Mesenchymal stem cell (in vitro differentiated cells and primary cell): Measurements from ENCODE around the gene LIMCH1.

Source experiments
- DNase-seq: peaks from one replicate; pipeline ENCODE4 v3.0.0-alpha.2; 2013
- H2AFZ ChIP-seq: one replicate; pipeline ENCODE4 v1.6.1; 2013; ENCODE audit warnings: low read depth, mild to moderate bottlenecking, control low read depth, inconsistent platforms, low read length, moderate library complexity
- H2AK5ac ChIP-seq: 2 replicates; pipeline ENCODE4 v1.6.1; 2013; ENCODE audit warnings: low read length, moderate library complexity, mild to moderate bottlenecking, inconsistent platforms; ENCODE audit not compliant: severe bottlenecking
- H2BK120ac ChIP-seq: one replicate; pipeline ENCODE4 v1.6.1; 2013; ENCODE audit warnings: low read depth, mild to moderate bottlenecking, inconsistent platforms, low read length, moderate library complexity
- H2BK12ac ChIP-seq, 2 experiments: one replicate each; pipeline ENCODE4 v1.6.1; 2013; ENCODE audit warnings: inconsistent platforms in 2 of 2, low read length in 2 of 2, mild to moderate bottlenecking in 2 of 2, moderate library complexity in 2 of 2, control low read depth in 1 of 2
- H2BK15ac ChIP-seq: one replicate; pipeline ENCODE4 v1.6.1; 2013; ENCODE audit warnings: mild to moderate bottlenecking, low read depth, inconsistent platforms; ENCODE audit not compliant: poor library complexity, severe bottlenecking
- H2BK5ac ChIP-seq: 2 replicates; pipeline ENCODE4 v1.6.1; 2013; ENCODE audit warnings: low read depth, mild to moderate bottlenecking, low read length, control low read depth, inconsistent platforms; ENCODE audit not compliant: poor library complexity, severe bottlenecking
- H3K14ac ChIP-seq, 2 experiments: one replicate each; pipeline ENCODE4 v1.6.1; 2013; ENCODE audit warnings: inconsistent platforms in 2 of 2, low read length in 2 of 2, control low read depth in 1 of 2, mild to moderate bottlenecking in 1 of 2, moderate library complexity in 1 of 2
- H3K18ac ChIP-seq, 2 experiments: one replicate each; pipeline ENCODE4 v1.6.1; 2013; ENCODE audit warnings: inconsistent platforms in 2 of 2, low read length in 2 of 2, control low read depth in 1 of 2, low read depth in 1 of 2, mild to moderate bottlenecking in 1 of 2
- H3K23ac ChIP-seq, 2 experiments: one replicate each; pipeline ENCODE4 v1.6.1; 2013; ENCODE audit warnings: inconsistent platforms in 2 of 2, low read length in 2 of 2, mild to moderate bottlenecking in 2 of 2, moderate library complexity in 2 of 2, control low read depth in 1 of 2
- H3K27ac ChIP-seq: 2 replicates; pipeline ENCODE4 v1.5.1; 2013; ENCODE audit warnings: mild to moderate bottlenecking, moderate library complexity, low read length, control low read depth, inconsistent platforms; ENCODE audit not compliant: poor library complexity, severe bottlenecking
- H3K27me3 ChIP-seq, 2 experiments: 2 replicates each; pipeline versions ENCODE4 v1.6.1 to v1.7.0; 2013; ENCODE audit warnings: low read length in 2 of 2, mild to moderate bottlenecking in 2 of 2, moderate library complexity in 2 of 2, control low read depth in 1 of 2, inconsistent platforms in 1 of 2; ENCODE audit not compliant: control insufficient read depth in 1 of 2, insufficient read depth in 1 of 2
- H3K36me3 ChIP-seq, 2 experiments: 2 replicates each; pipeline versions ENCODE4 v1.6.1 to v1.7.0; 2013; ENCODE audit warnings: low read length in 2 of 2, control low read depth in 1 of 2, inconsistent platforms in 1 of 2, low read depth in 1 of 2, mild to moderate bottlenecking in 1 of 2; ENCODE audit not compliant: insufficient read depth in 2 of 2, control insufficient read depth in 1 of 2
- H3K4ac ChIP-seq, 2 experiments: one replicate each; pipeline ENCODE4 v1.6.1; 2013; ENCODE audit warnings: inconsistent platforms in 2 of 2, low read length in 2 of 2, mild to moderate bottlenecking in 2 of 2, moderate library complexity in 2 of 2, control low read depth in 1 of 2, low read depth in 1 of 2
- H3K4me1 ChIP-seq: 2 replicates; pipeline ENCODE4 v1.6.1; 2013; ENCODE audit warnings: low read depth, low read length, control low read depth; ENCODE audit not compliant: control insufficient read depth, insufficient read depth
- H3K4me2 ChIP-seq: 2 replicates; pipeline ENCODE4 v1.6.1; 2013; ENCODE audit warnings: low read length, mild to moderate bottlenecking, inconsistent platforms; ENCODE audit not compliant: poor library complexity, severe bottlenecking
- H3K4me3 ChIP-seq, 2 experiments: 2 replicates each; pipeline versions ENCODE4 v1.5.1 to v1.7.0; 2013; ENCODE audit warnings: low read length in 2 of 2, mild to moderate bottlenecking in 2 of 2, control low read depth in 1 of 2, low read depth in 1 of 2; ENCODE audit not compliant: insufficient read depth in 1 of 2
- H3K79me1 ChIP-seq: replicated peaks from 2 replicates; pipeline ENCODE4 v1.6.1; 2013; ENCODE audit warnings: mild to moderate bottlenecking, control low read depth, low read length, inconsistent platforms; ENCODE audit not compliant: poor library complexity, severe bottlenecking
- H3K9ac ChIP-seq: 2 replicates; pipeline ENCODE4 v1.7.0; 2013; ENCODE audit warnings: mild to moderate bottlenecking, low read length, moderate library complexity
- H3K9me3 ChIP-seq: 2 replicates; pipeline ENCODE4 v1.7.0; 2013; ENCODE audit warnings: mild to moderate bottlenecking, low read length; ENCODE audit not compliant: control insufficient read depth
- H4K8ac ChIP-seq: one replicate; pipeline ENCODE4 v1.6.1; 2013; ENCODE audit warnings: inconsistent platforms, mild to moderate bottlenecking, low read length, moderate library complexity
- H4K91ac ChIP-seq: one replicate; pipeline ENCODE4 v1.6.1; 2013; ENCODE audit warnings: mild to moderate bottlenecking, low read length, inconsistent platforms
- WGBS: methylation state at CpG from one replicate; pipeline ENCODE4 v1.1.7; 2013; ENCODE audit warnings: mixed read lengths; 5-methylcytosine and 5-hydroxymethylcytosine counted together

The LIMCH1 gene

DNA sequence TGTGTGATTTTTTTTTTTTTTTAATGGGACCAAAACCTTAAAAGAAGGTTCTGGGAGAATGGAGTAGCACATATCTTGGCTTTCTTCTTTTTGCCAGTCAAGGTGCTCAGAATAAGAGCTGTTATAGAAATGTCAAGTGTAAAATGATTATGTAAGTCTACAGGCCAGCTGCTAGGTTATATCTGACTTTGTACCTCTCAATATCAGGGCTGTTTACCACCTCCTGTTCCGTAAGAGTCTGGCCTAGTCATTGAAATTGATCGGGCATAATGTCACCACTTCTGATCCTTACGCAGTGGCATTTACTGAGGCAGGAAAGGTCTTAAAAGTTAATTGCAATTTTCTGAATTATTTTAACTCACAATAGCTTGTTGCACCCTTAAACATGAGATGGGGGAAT is 41.1 kb downstream of the LIMCH1 start:
- no peak overlapping the region for H2AFZ ChIP-seq
- no peak overlapping the region for H2BK15ac ChIP-seq
- no peak overlapping the region for H3K18ac ChIP-seq
- H3K14ac ChIP-seq = no peak overlapping the region
- no peaks in the 10 kb centered on the region for H3K4me1 ChIP-seq
- DNase-seq = no peak
- no peak overlapping the region for H4K8ac ChIP-seq
- 96% methylated on average over 2 of the region's 3 CpGs for WGBS
- H3K9me3 ChIP-seq = no peaks in the 10 kb centered on the region
- no peak overlapping the region for H3K9ac ChIP-seq
- H2BK120ac ChIP-seq = no peak overlapping the region
- no peak overlapping the region for H4K91ac ChIP-seq
- H3K4me3 ChIP-seq = no peak overlapping the region
- no peaks in the 10 kb centered on the region for H3K79me1 ChIP-seq
- H3K4me2 ChIP-seq = no peak overlapping the region
- H3K27me3 ChIP-seq = peaks cover 0 to 4% of the 10 kb centered on the region in 2 experiments
- H2BK12ac ChIP-seq = no peak overlapping the region
- no peak overlapping the region for H3K27ac ChIP-seq
- H3K36me3 ChIP-seq = no peaks in the 10 kb centered on the region
- no peak overlapping the region for H2AK5ac ChIP-seq
- no peak overlapping the region for H3K23ac ChIP-seq
- no peak overlapping the region for H2BK5ac ChIP-seq
- H3K4ac ChIP-seq = no peak overlapping the region

DNA sequence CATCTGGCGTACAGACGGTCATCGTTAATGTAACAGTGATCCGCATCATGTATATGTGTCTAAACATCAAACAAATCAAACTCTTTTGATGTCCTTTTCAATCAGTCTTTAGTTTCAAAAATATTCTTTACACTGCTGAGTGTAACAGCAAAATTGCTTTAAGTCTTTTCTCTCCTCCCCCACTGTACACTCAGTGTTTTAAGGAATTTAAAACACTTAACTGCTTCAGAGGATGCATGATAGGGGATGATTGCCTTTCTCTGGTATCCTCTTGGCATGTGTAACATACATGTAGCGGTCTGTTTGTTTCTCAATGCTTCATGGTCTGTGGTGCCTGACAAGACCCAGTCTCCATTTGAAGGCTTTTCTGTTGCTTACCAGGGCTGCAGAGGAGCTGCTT is 41.6 kb downstream of the LIMCH1 start:
- WGBS = 91% methylated on average over 5 of the region's 5 CpGs
- Histone ChIP-seq H3K27me3 (peaks cover 0 to 4% of the 10 kb centered on the region in 2 experiments), H4K91ac (no peak overlapping the region), H3K18ac (no peak overlapping the region), H3K36me3 (no peaks in the 10 kb centered on the region), H2BK15ac (no peak overlapping the region), H2BK120ac (no peak overlapping the region), H3K4me3 (no peak overlapping the region), H3K4me2 (no peak overlapping the region), H2AFZ (no peak overlapping the region), H3K4me1 (no peaks in the 10 kb centered on the region), H3K14ac (no peak overlapping the region), H3K23ac (no peak overlapping the region), H3K9ac (no peak overlapping the region), H3K79me1 (no peaks in the 10 kb centered on the region), H2AK5ac (no peak overlapping the region), H3K4ac (no peak overlapping the region), H2BK12ac (no peak overlapping the region), H4K8ac (no peak overlapping the region), H3K27ac (no peak overlapping the region), H3K9me3 (no peaks in the 10 kb centered on the region), H2BK5ac (no peak overlapping the region)
- no peak for DNase-seq

DNA sequence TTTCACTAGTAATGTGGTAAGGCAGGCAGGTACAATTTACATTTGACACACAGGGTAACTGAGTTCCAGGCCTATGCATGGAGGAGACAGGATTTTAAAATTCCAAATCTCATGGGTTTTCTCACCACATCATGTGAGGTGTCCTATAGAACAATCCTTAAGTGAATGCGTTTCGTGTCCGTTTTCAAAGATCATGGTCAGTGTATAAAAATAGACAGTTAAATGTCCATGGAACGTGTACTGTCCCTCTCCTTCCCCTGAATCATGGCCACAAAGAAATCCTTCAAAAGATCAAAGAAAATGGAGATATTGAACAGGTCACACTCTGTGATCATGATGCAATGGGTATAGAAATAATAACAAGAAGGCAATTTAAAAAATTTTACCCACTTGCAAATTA is 42.0 kb downstream of the LIMCH1 start:
- no peak overlapping the region for H2BK120ac ChIP-seq
- no peak overlapping the region for H4K91ac ChIP-seq
- H2AK5ac ChIP-seq = no peak overlapping the region
- no peak overlapping the region for H3K18ac ChIP-seq
- 97% methylated on average over 3 of the region's 4 CpGs for WGBS
- no peak overlapping the region for H2BK12ac ChIP-seq
- no peak overlapping the region for H2AFZ ChIP-seq
- no peak overlapping the region for H2BK15ac ChIP-seq
- H3K9me3 ChIP-seq = no peaks in the 10 kb centered on the region
- no peak overlapping the region for H3K4me2 ChIP-seq
- no peak overlapping the region for H3K27ac ChIP-seq
- no peak for DNase-seq
- H4K8ac ChIP-seq = no peak overlapping the region
- H3K27me3 ChIP-seq = peaks cover 0 to 4% of the 10 kb centered on the region in 2 experiments
- no peak overlapping the region for H3K14ac ChIP-seq
- H3K9ac ChIP-seq = no peak overlapping the region
- H3K23ac ChIP-seq = no peak overlapping the region
- no peak overlapping the region for H2BK5ac ChIP-seq
- no peaks in the 10 kb centered on the region for H3K79me1 ChIP-seq
- H3K4ac ChIP-seq = no peak overlapping the region
- no peaks in the 10 kb centered on the region for H3K4me1 ChIP-seq
- H3K36me3 ChIP-seq = no peaks in the 10 kb centered on the region
- H3K4me3 ChIP-seq = no peak overlapping the region

DNA sequence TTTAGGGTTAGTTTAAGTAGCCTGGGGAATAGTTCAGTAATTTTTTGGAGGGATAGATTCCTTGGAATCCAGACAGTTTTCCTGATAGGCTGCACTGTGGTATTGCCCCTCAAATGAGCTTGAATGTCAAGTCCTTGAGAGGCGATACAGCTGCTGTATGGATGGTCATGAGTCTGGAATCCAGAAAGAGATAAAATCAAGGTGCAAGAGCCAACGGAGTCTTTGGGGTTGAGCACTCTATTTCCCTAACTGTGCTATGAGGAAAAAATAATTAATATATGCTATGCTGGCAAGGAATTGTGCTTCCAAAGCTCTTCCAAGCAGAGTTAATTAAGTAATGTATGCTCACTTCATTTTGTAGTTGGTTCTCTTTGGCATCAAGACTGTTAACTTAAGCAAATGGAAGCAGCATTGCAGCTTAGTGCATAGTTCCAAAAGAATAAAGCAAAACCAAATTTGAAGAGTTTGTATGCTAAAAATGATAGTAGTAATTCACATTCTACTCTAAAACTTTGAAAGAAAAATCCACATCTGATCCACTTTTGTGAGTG is 48.8 kb downstream of the LIMCH1 start:
- H2BK5ac ChIP-seq = no peak overlapping the region
- no peak overlapping the region for H4K8ac ChIP-seq
- no peak overlapping the region for H2AFZ ChIP-seq
- H3K4ac ChIP-seq = no peak overlapping the region
- no peaks in the 10 kb centered on the region for H3K79me1 ChIP-seq
- no peak for DNase-seq
- H3K18ac ChIP-seq = no peak overlapping the region
- no peak overlapping the region for H3K4me3 ChIP-seq
- H2BK12ac ChIP-seq = no peak overlapping the region
- H2BK120ac ChIP-seq = no peak overlapping the region
- no peaks in the 10 kb centered on the region for H3K36me3 ChIP-seq
- no peak overlapping the region for H2BK15ac ChIP-seq
- H2AK5ac ChIP-seq = no peak overlapping the region
- no peak overlapping the region for H4K91ac ChIP-seq
- WGBS = 92% methylated on average over 2 of the region's 2 CpGs
- no peak overlapping the region for H3K27ac ChIP-seq
- no peak overlapping the region for H3K14ac ChIP-seq
- no peaks in the 10 kb centered on the region for H3K9me3 ChIP-seq
- H3K4me1 ChIP-seq = peaks cover 1% of the 10 kb centered on the region
- no peak overlapping the region for H3K23ac ChIP-seq
- no peak overlapping the region for H3K4me2 ChIP-seq
- H3K9ac ChIP-seq = no peak overlapping the region
- H3K27me3 ChIP-seq = peaks cover 0 to 8% of the 10 kb centered on the region in 2 experiments
